Liver (tissue), 9 donors: ENCODE measurements around the gene PARD3. TPM values are rescaled to one million over a fixed set of nuclear protein-coding genes. Genes with fewer than 3 reads are reported as not detected.
"Not testable (repeated sequence)": the region's sequence is repeated elsewhere in the genome, so short reads cannot be mapped to it uniquely, and the experiment has no call there.

Source experiments
- DNase-seq: peaks from one replicate; pipeline ENCODE4 v3.0.0-alpha.2; 2017; ENCODE audit warnings: low spot score
- H3K27ac ChIP-seq, 2 donors: one replicate each; pipeline ENCODE4 v1.7.0; 2013; ENCODE audit warnings: inconsistent platforms in 2 of 2, low read length in 2 of 2, control low read depth in 1 of 2, low read depth in 1 of 2, mild to moderate bottlenecking in 1 of 2
- H3K27me3 ChIP-seq, 4 donors: one replicate each; pipeline versions ENCODE4 v1.6.1 to v1.7.0; 2013; ENCODE audit warnings: low read length in 3 of 4, inconsistent platforms in 1 of 4, mild to moderate bottlenecking in 1 of 4, moderate library complexity in 1 of 4; ENCODE audit not compliant: control insufficient read depth in 4 of 4, insufficient read depth in 4 of 4
- H3K36me3 ChIP-seq, 4 donors: one replicate each; pipeline versions ENCODE4 v1.6.1 to v1.7.0; 2013; ENCODE audit warnings: low read length in 3 of 4, mild to moderate bottlenecking in 3 of 4, low read depth in 1 of 4, moderate library complexity in 1 of 4; ENCODE audit not compliant: control insufficient read depth in 4 of 4, insufficient read depth in 3 of 4
- H3K4me1 ChIP-seq, 4 donors: one replicate each; pipeline versions ENCODE4 v1.6.1 to v1.7.0; 2013; ENCODE audit warnings: low read length in 3 of 4, mild to moderate bottlenecking in 3 of 4, moderate library complexity in 1 of 4; ENCODE audit not compliant: control insufficient read depth in 4 of 4, insufficient read depth in 4 of 4
- H3K4me3 ChIP-seq, 3 donors: one replicate each; pipeline versions ENCODE4 v1.6.1 to v1.7.0; 2013; ENCODE audit warnings: low read length in 3 of 3, control low read depth in 1 of 3, low read depth in 1 of 3, mild to moderate bottlenecking in 1 of 3
- H3K9ac ChIP-seq, 2 donors: one replicate each; pipeline ENCODE4 v1.7.0; 2013; ENCODE audit warnings: low read length in 2 of 2, mild to moderate bottlenecking in 2 of 2, moderate library complexity in 2 of 2, control low read depth in 1 of 2, low read depth in 1 of 2
- H3K9me3 ChIP-seq, 4 donors: one replicate each; pipeline versions ENCODE4 v1.6.1 to v1.7.0; 2013; ENCODE audit warnings: low read length in 3 of 4; ENCODE audit not compliant: control insufficient read depth in 4 of 4
- CTCF ChIP-seq: fragments of 150-350 bp; IDR thresholded peaks from 2 replicates; pipeline ENCODE4 v1.5.1; 2017; ENCODE audit warnings: improper control_type of control experiment, low read depth, low read length; ENCODE audit not compliant: missing input control
- EGR1 ChIP-seq, 2 donors: IDR thresholded peaks; 2 replicates each; pipeline ENCODE4 v1.6.1; 2016 to 2018; ENCODE audit warnings: antibody characterized with exemption in 2 of 2, low read depth in 2 of 2
- FOXA1 ChIP-seq: IDR thresholded peaks from 2 replicates; pipeline ENCODE4 v1.6.1; 2016; ENCODE audit warnings: antibody characterized with exemption
- FOXA2 ChIP-seq: IDR thresholded peaks from 2 replicates; pipeline ENCODE4 v1.6.1; 2016; ENCODE audit warnings: antibody characterized with exemption
- GABPA ChIP-seq, 2 donors: IDR thresholded peaks in 1 of 2; conservative IDR thresholded peaks in 1 of 2; 2 replicates each; pipeline ENCODE4 v1.6.1; 2016; ENCODE audit warnings: antibody characterized with exemption in 2 of 2, mild to moderate bottlenecking in 1 of 2, moderate library complexity in 1 of 2
- HNF4A ChIP-seq, 2 donors: conservative IDR thresholded peaks; 2 replicates each; pipeline ENCODE4 v1.6.1; 2016; ENCODE audit warnings: antibody characterized with exemption in 2 of 2, mild to moderate bottlenecking in 2 of 2
- HNF4G ChIP-seq: IDR thresholded peaks from 2 replicates; pipeline ENCODE4 v1.6.1; 2016; ENCODE audit warnings: antibody characterized with exemption
- JUND ChIP-seq, 2 donors: IDR thresholded peaks; 2 replicates each; pipeline ENCODE4 v1.6.1; 2016; ENCODE audit warnings: antibody characterized with exemption in 2 of 2
- MAX ChIP-seq: IDR thresholded peaks from 2 replicates; pipeline ENCODE4 v1.6.1; 2016; ENCODE audit warnings: antibody characterized with exemption
- NR2F2 ChIP-seq: IDR thresholded peaks from 2 replicates; pipeline ENCODE4 v1.6.1; 2016; ENCODE audit warnings: antibody characterized with exemption
- REST ChIP-seq: IDR thresholded peaks from 2 replicates; pipeline ENCODE4 v1.6.1; 2016; ENCODE audit warnings: antibody characterized with exemption, mild to moderate bottlenecking
- RXRA ChIP-seq, 2 donors: IDR thresholded peaks; 2 replicates each; pipeline ENCODE4 v1.6.1; 2017 to 2018; ENCODE audit warnings: antibody characterized with exemption in 2 of 2, mild to moderate bottlenecking in 1 of 2
- SP1 ChIP-seq: IDR thresholded peaks from 2 replicates; pipeline ENCODE4 v1.6.1; 2018; ENCODE audit warnings: antibody characterized with exemption, mild to moderate bottlenecking
- YY1 ChIP-seq: IDR thresholded peaks from 2 replicates; pipeline ENCODE4 v1.6.1; 2016; ENCODE audit warnings: antibody characterized with exemption, mild to moderate bottlenecking
- ZBTB33 ChIP-seq: IDR thresholded peaks from 2 replicates; pipeline ENCODE4 v1.6.1; 2016; ENCODE audit warnings: antibody characterized with exemption
- WGBS: extraction: QIAGEN DNeasy Blood & Tissue Kit; methylation state at CpG from one replicate; pipeline ENCODE4 v1.1.7; 2013; 5-methylcytosine and 5-hydroxymethylcytosine counted together
- polyA plus RNA-seq, 2 donors: library from polyadenylated mRNA; stranded (reverse) in 1 of 2; unstranded in 1 of 2; fragments of 200-250 nt in 1 of 2; fragments of >200 nt in 1 of 2; fragmentation: Nextera tagmentation in 1 of 2; extraction: Ambion mirVana in 1 of 2; gene quantifications; one replicate each; pipeline versions ENCODE4 v1.2.1 to v1.2.3, GENCODE V29; 2013 to 2015
- total RNA-seq, 2 donors: library from RNA; depleted of rRNA; stranded (reverse); fragments of >200 nt; gene quantifications; one replicate each; pipeline ENCODE4 v1.2.3, GENCODE V29; 2014
- donor health status: healthy.
- donor health status: healthy.
- donor health status: healthy.
- donor health status: healthy.
- donor health status: healthy.

PARD3 gene
- total and polyA plus RNA-seq, 4 donors: 12.3 to 43.8 (median 13.5) TPM

- H3K4me1 ChIP-seq: peaks cover 0 to 7% (median 4%) of the 10 kb centered on the region in 4 donors
- no peak overlapping the region for H3K27ac ChIP-seq
- H3K4me3 ChIP-seq: no peak overlapping the region
- H3K9me3 ChIP-seq: no peaks in the 10 kb centered on the region
- H3K36me3 ChIP-seq: no peaks in the 10 kb centered on the region
- 89% methylated on average over 6 of the region's 6 CpGs for WGBS
- DNase-seq: no peak
- H3K27me3 ChIP-seq: no peaks in the 10 kb centered on the region
- H3K9ac ChIP-seq: no peak overlapping the region
- no peak for TF ChIP-seq FOXA1
- no peak for TF ChIP-seq REST
- no peak for TF ChIP-seq FOXA2
- no peak for TF ChIP-seq CTCF
- no peak for TF ChIP-seq MAX
- no peak for TF ChIP-seq HNF4G
- TF ChIP-seq SP1: no peak
- TF ChIP-seq YY1: no peak
- TF ChIP-seq RXRA (IDR thresholded peaks at IDR 0.05): no peak
- no peak for TF ChIP-seq GABPA (IDR thresholded peaks at IDR 0.05 in 1 of 2, conservative IDR thresholded peaks at IDR 0.05 in 1 of 2)
These were observed 113.9 kb downstream of the PARD3 start for GRCh38 chr10:34701194-34701593.

GRCh38 chr10:34700752-34701151 is 114.3 kb downstream of the PARD3 start:
- not testable (repeated sequence) for H3K27me3 ChIP-seq, H3K9me3 ChIP-seq, H3K27ac ChIP-seq, H3K4me1 ChIP-seq, H3K36me3 ChIP-seq, H3K4me3 ChIP-seq, DNase-seq, H3K9ac ChIP-seq
- WGBS: 86% methylated on average over 5 of the region's 5 CpGs

- H3K4me3 ChIP-seq: no peak overlapping the region
- no peaks in the 10 kb centered on the region for H3K27me3 ChIP-seq
- no peak for DNase-seq
- H3K9ac ChIP-seq: no peak overlapping the region
- H3K9me3 ChIP-seq: no peaks in the 10 kb centered on the region
- H3K4me1 ChIP-seq: peaks cover 0 to 9% (median 4%) of the 10 kb centered on the region in 4 donors
- H3K27ac ChIP-seq: no peak overlapping the region
- WGBS: 87% methylated on average over 4 of the region's 4 CpGs
- H3K36me3 ChIP-seq: peaks cover 0 to 4% (median under 1%) of the 10 kb centered on the region in 4 donors
- TF ChIP-seq GABPA (IDR thresholded peaks at IDR 0.05 in 1 of 2, conservative IDR thresholded peaks at IDR 0.05 in 1 of 2) (no peak), ZBTB33 (no peak), JUND (IDR thresholded peaks at IDR 0.05) (no peak), HNF4G (no peak), FOXA2 (no peak), EGR1 (IDR thresholded peaks at IDR 0.05; ENCODE audit: low read depth in 2 of 2) (no peak), CTCF (no peak), SP1 (no peak), MAX (no peak), NR2F2 (no peak), HNF4A (conservative IDR thresholded peaks at IDR 0.05) (no peak), RXRA (IDR thresholded peaks at IDR 0.05) (no peak)
These were observed 115.1 kb downstream of the PARD3 start for GRCh38 chr10:34699904-34700517.
